SIG-M5 (cell line): ENCODE measurements around the gene STAP1.
A peak's percentile ranks its signal among the peaks of the same experiment; 100 is the strongest.

Experiments used
- DNase-seq: peaks from one replicate; lab custom pipeline; 2025; lab: John Stamatoyannopoulos, UW

STAP1 gene

GRCh38 chr4:67555447-67555846, 3.1 kb upstream of the STAP1 start:
- DNase-seq, result no peak

GRCh38 chr4:67556436-67556835, 2.1 kb upstream of the STAP1 start:
- no peak for DNase-seq

- DNase-seq, result no peak
Measured at GRCh38 chr4:67565284-67565683, 6.8 kb downstream of the STAP1 start.

- no peak for DNase-seq
Measured at GRCh38 chr4:67566335-67566734, 7.8 kb downstream of the STAP1 start.

- DNase-seq, result no peak
Measured at GRCh38 chr4:67568820-67569219, 10.3 kb downstream of the STAP1 start.

GRCh38 chr4:67570537-67570936, 12.0 kb downstream of the STAP1 start:
- no peak for DNase-seq

- DNase-seq, result no peak
Measured at GRCh38 chr4:67571975-67572374, 13.4 kb downstream of the STAP1 start.

- DNase-seq, result no peak
Measured at GRCh38 chr4:67573193-67573592, 14.7 kb downstream of the STAP1 start.

GRCh38 chr4:67575232-67576058, 16.9 kb downstream of the STAP1 start:
- peak; percentile 25 for DNase-seq

- no peak for DNase-seq
Measured at GRCh38 chr4:67576059-67576466, 17.5 kb downstream of the STAP1 start.

- DNase-seq, result no peak
Measured at GRCh38 chr4:67576538-67576937, 18.0 kb downstream of the STAP1 start.

GRCh38 chr4:67580577-67580976, 22.1 kb downstream of the STAP1 start:
- no peak for DNase-seq

GRCh38 chr4:67581208-67581857, 22.8 kb downstream of the STAP1 start:
- no peak for DNase-seq

GRCh38 chr4:67581913-67582312, 23.4 kb downstream of the STAP1 start:
- no peak for DNase-seq

- DNase-seq, result no peak
Measured at GRCh38 chr4:67584496-67584895, 26.0 kb downstream of the STAP1 start.

- no peak for DNase-seq
Measured at GRCh38 chr4:67587156-67587555, 28.6 kb downstream of the STAP1 start.

- no peak for DNase-seq
Measured at GRCh38 chr4:67593741-67594175, 35.2 kb downstream of the STAP1 start.

- no peak for DNase-seq
Measured at GRCh38 chr4:67603310-67604028, 44.9 kb downstream of the STAP1 start.

- DNase-seq, result no peak
Measured at GRCh38 chr4:67604029-67604381, 45.5 kb downstream of the STAP1 start.

GRCh38 chr4:67604749-67605148, 46.2 kb downstream of the STAP1 start:
- no peak for DNase-seq

GRCh38 chr4:67608027-67608426, 49.5 kb downstream of the STAP1 start:
- no peak for DNase-seq

- DNase-seq, result no peak
Measured at GRCh38 chr4:67614186-67614585, 55.7 kb downstream of the STAP1 start.

- no peak for DNase-seq
Measured at GRCh38 chr4:67615119-67615518, 56.6 kb downstream of the STAP1 start.
